Activated CD8-positive, alpha-beta memory T cell treated with anti-CD3 and anti-CD28 coated beads for 36 hours (primary cell): Measurements from ENCODE around the gene ATP8B3. TPM values are rescaled to one million over a fixed set of nuclear protein-coding genes. Genes with fewer than 3 reads are reported as not detected.

Experiments used
- CTCF ChIA-PET: fragments of 350-600 bp; sonication (Branson Sonifier 250); formaldehyde crosslinking; loops from one replicate; lab custom pipeline; 2021; ENCODE audit warnings: antibody characterized with exemption; lab: Charles Lee
- POLR2A ChIA-PET: fragments of 350-600 bp; sonication (Branson Sonifier 250); formaldehyde crosslinking; loops from one replicate; lab custom pipeline; 2021; ENCODE audit warnings: antibody characterized with exemption; lab: Charles Lee
- total RNA-seq, 2 experiments: library from RNA; stranded (reverse); gene quantifications; one replicate each; pipeline ENCODE4 v1.2.3, GENCODE V29; 2021

Gene ATP8B3, protein sequence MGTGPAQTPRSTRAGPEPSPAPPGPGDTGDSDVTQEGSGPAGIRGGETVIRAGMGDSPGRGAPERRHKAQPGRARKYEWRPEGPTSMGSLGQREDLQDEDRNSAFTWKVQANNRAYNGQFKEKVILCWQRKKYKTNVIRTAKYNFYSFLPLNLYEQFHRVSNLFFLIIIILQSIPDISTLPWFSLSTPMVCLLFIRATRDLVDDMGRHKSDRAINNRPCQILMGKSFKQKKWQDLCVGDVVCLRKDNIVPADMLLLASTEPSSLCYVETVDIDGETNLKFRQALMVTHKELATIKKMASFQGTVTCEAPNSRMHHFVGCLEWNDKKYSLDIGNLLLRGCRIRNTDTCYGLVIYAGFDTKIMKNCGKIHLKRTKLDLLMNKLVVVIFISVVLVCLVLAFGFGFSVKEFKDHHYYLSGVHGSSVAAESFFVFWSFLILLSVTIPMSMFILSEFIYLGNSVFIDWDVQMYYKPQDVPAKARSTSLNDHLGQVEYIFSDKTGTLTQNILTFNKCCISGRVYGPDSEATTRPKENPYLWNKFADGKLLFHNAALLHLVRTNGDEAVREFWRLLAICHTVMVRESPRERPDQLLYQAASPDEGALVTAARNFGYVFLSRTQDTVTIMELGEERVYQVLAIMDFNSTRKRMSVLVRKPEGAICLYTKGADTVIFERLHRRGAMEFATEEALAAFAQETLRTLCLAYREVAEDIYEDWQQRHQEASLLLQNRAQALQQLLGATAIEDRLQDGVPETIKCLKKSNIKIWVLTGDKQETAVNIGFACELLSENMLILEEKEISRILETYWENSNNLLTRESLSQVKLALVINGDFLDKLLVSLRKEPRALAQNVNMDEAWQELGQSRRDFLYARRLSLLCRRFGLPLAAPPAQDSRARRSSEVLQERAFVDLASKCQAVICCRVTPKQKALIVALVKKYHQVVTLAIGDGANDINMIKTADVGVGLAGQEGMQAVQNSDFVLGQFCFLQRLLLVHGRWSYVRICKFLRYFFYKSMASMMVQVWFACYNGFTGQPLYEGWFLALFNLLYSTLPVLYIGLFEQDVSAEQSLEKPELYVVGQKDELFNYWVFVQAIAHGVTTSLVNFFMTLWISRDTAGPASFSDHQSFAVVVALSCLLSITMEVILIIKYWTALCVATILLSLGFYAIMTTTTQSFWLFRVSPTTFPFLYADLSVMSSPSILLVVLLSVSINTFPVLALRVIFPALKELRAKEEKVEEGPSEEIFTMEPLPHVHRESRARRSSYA (N-terminal part only)
- total RNA-seq, result 1 to 10 TPM; 1.5 to 1.7 TPM

DNA sequence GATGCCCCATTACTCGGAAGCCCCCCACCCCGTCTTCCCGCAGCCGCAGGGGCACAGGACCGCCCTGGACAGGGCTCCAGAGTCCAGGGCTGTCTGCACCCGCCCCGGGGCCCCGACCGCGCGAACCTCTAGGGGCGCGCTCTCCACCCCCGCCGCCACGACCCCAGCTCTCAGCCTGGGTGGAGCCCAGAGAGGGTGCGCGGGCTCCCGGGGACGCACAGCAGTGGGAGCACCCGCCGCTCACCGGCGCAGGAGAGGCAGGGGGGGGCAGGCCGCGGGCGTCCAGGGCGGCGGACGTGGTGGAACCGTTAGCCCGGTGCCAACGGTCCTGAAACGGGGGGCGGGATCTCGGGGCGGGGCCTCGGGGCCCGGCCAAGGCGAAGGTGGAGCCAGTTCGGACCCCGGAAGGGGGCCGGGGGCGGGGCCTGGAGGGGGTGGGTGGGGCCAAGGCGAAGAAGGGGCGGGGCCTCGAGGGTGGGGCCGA lies at the start of gene ATP8B3:
TSS of gene ATP8B3 (minus strand) at position 335 of the 484 bp plus-strand sequence. CDS start 540 bp downstream, outside the sequence.
- POLR2A ChIA-PET, result no interaction called here
- CTCF ChIA-PET, result interaction anchor here (1.1 to 1.5 kb wide), 2 partner anchors 26 to 140 kb away, joined by 3 to 4 read pairs; no protein-coding TSS in a partner anchor

DNA sequence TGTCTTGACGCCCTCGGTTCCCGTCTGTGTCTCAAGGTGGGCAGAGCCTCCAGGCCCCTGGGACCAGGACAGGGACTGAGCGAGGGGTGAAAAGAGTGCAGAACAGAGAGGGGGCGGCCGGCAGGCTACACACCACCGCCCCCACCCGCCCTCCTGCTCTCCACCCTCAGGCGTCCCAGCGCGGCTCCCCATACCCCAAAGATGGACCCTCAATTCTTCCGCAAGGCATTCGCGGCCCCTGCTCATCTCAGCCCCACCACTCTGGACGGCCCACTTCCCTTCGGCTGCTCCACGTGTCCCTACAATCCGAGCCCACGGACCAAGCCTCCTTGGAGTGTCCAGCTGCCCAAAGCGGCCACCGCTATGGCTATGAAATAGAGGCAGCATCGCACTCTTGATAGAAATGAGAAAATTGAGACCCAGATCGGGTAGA lies 49.5 kb upstream of the ATP8B3 start:
- POLR2A ChIA-PET, result no interaction called here
- CTCF ChIA-PET, result no interaction called here

DNA sequence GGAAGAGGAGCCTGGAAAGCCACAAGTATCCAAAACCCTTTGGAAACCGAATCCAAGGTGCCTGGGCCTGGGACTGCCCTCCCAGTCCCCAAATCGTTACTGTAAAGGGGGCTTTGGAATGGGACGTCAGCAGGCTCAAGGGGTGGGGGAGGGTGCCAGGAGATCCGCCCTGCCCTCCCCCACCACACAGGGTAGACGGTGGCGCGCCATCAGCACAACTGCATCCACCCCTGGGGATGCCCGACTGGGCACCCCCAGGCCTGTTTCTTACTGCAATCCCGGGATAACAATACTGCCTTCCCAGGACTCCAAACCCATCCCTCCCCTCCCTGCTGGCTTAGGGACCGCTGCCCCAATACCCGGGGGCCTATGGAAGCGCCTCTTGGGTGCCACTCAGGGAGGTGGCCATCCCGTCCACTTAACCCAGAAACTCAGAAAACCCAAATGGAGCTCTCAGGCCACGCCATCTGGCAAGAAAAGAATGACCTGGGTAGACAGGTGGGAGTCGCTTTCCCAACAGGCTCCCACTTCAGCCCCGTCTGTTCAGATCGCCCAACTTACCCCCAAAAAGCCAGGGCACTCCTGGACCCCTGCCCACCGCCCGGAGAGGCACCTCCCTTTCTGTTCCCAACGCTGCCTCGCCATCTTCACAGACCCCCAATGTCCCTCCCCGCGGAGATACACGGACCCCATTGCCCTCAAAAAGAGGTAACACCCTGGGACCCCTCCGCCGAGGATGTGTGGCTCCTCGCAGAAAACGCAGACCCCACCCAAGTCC lies 48.9 kb upstream of the ATP8B3 start:
- POLR2A ChIA-PET, result no interaction called here
- CTCF ChIA-PET, result interaction anchor here (1.2 kb wide), 1 partner anchor 12 kb away, joined by 4 read pairs; no protein-coding TSS in a partner anchor

DNA sequence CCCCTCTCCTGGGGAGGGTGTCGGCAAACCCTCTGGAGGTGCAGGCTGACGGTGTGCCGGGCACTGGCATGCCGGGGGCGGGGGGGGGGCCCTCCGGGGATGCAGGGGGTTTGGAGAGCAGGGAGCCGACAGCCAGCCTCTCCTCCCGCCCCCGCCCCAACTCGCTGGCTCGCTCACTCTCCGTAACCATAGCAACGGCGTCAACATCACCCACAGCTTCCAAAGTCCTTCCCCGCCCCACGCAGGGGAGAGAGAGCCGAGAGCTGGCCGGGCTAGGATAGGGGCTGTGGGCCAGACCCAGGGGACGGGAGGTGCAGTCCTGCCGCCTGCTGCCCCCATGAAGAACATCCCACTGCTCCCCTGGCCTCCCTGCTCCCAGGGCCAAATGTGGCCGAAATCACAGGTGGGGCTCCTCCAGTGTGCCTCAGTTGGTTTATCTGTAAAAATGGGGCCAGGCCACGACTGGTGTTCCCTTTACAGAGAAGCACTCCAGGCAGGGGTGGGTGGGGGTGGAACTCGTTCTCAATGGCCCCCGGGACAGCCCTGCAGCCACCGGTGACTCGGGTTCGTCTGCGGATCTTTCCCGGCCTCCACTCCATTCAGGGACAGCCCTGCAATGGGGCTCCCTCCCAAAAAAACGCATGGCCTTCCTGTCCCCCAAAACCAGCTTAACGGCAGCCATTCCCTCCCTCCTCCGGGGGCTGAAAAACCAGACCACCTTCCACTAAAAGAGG lies 48.1 kb upstream of the ATP8B3 start:
- POLR2A ChIA-PET, result no interaction called here

DNA sequence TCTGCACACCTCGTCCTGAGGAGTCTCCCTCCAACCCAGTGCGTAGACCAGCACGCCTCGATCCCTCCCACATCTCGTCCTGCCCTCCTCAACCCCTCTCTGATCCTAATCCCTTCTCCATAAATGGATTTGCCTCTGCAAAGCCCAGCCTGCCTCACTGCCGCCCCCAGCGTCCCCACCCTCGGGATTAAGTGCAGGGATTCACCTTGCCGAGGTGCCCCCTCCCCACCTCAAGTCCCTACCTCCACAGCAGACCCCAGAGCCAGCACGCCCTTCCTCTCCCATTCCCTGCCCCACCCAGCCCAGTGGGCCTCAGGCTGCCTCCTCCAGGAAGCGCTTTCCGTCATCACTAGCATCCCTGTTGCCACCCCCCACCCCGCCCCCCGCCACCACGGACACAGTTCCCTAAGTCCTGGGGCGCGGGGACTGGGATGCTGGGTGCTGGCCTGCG lies 47.3 kb upstream of the ATP8B3 start:
- POLR2A ChIA-PET, result no interaction called here
- CTCF ChIA-PET, result no interaction called here

More for the DNA sequence above, 48.1 kb upstream of the ATP8B3 start:
- CTCF ChIA-PET, result interaction anchor here (1.0 to 1.2 kb wide), 2 partner anchors 11 to 37 kb away, joined by 3 to 4 read pairs; no protein-coding TSS in a partner anchor

DNA sequence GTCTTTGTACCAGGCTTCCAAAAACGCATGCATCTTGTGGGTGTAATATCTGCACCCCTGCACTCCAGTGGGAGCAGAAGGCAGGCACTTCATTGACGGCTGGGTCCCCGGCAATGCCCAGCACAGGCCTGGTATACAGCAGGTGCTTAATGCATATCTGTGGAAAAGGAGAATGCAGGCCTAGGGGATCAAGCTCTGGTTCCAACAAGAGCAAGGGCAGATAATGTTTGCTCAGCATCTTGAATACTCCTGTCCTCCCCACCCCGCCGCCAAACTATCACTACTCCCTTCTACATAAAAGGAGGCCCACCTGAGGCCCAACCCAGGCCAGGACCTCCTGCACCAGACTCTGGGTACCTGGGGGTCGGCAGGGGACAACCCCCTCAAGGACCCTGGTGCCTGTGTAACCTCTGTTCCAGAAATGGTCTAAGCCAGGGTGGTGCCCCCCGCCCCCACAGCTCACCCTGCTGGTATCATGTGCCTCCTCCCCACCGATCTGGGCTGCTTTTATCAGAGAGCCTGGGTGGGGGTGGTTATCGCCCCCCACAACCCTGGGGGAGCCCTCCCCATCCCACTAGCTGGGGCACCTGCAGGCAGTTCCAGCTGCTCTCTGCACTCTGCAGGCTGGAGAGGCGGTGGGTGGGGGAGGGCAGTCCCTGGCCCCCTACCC lies 46.5 kb upstream of the ATP8B3 start:
- POLR2A ChIA-PET, result interaction anchor here (1.8 kb wide), 1 partner anchor 18 kb away, joined by 7 read pairs; no protein-coding TSS in a partner anchor
- CTCF ChIA-PET, result no interaction called here

DNA sequence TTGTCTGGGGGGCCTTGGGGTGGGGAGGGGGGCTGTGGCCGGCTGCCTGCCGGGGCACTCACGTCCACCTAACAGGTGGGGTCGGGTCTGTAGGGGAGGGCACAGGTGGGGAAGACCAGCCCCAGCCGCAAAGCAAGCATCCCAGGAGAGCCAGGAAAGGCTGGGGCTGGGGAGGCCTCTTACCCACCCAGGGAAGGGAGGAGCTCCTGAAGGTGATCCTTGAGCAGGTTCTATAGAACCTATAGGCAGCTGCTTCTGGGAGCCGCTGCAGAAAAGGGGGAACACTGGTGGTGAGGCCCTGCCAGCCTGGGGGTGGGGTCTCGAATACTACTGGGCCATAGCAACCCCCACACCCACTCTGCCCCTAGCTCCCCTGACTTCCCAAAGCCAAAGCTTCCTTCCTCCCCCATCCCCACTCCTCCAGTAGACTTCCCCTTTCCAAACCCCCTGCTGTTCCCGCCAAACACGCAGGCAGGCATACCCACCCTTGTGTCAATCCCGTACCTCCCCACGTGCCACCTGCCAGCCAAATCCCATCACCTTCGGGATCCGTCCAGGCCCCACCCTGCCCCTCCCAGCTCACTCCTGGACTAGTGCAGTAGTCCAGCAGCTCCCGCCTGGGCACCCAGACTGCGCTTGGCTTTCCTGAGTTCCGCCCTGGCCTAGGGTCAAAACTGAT lies 45.7 kb upstream of the ATP8B3 start:
- POLR2A ChIA-PET, result interaction anchor here (0.6 to 1.8 kb wide), 5 partner anchors 9 to 27 kb away, joined by 3 to 7 read pairs (median 4); partner anchors contain the start of gene ABHD17A
- CTCF ChIA-PET, result interaction anchor here (0.9 to 1.9 kb wide), 5 partner anchors 9 to 71 kb away, joined by 3 to 8 read pairs (median 4); no protein-coding TSS in a partner anchor

DNA sequence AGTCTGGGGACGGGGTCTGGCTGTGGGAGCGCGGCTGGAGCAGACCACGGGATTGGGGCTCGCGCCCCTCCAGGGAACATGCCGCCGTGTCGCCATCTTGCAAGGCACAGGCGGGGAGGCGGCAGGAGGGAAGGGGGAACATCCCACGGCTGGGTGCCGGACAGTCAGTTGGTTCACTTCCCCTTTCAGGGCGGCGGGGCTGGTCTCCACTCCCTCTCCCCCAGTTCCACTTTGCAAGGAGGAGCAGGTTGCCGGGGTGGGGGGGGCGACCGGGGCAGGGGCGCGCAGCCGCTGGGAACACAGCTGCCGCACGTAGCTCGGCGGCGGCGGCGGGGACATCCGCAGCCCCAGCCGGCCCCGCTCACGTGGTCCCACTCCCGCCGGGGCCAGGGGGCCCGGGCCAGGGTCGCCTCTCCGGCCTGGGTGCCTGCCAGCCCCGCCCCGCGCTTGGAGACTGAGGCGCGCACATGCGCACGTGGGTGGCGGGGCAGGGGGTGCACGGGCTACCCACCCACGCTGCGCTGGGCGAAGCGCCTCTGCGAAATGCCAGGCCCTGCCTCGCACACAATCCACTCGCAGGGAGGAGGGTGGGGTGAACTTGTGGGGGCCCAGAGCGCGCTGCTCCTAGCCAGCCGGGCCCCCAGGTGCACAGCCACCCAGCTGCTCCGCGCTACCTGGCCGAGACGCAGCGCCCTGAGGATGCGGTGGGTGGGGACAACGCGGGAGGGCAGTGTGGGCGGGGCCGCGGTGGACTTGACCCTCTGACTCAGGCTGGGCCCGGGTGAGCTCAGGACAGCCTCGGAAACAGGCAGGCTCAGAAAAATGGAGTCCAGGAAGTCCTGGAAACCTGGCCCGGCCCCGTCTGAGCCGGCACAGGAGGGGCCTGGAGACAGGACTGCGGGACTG lies 44.9 kb upstream of the ATP8B3 start:
- POLR2A ChIA-PET, result interaction anchor here (0.6 to 1.8 kb wide), 5 partner anchors 10 to 28 kb away, joined by 3 to 7 read pairs (median 4); partner anchors contain the start of gene ABHD17A

DNA sequence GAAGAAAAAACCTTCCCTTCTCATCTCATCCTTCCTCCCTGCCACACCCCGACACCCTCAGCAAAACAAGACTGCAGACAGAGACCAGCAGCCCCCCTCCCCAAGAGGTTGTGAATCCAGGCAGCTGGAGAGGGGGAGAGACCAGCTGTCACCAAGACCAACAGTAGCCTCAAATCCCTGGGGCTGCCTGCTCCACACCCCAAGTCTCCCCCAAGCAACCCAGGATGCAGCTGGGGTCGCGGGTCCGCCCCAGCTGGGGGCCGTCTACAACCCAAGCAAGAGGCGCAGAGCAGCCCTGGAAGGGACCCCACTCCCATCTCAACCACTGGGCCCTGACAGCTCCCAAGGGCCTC lies 44.2 kb upstream of the ATP8B3 start:
- ChIA-PET CTCF (interaction anchor here (1.9 to 2.0 kb wide), 3 partner anchors 7 to 10 kb away, joined by 4 to 7 read pairs (median 5); no protein-coding TSS in a partner anchor), POLR2A (no interaction called here)

More for the DNA sequence above, 44.9 kb upstream of the ATP8B3 start:
- CTCF ChIA-PET, result interaction anchor here (0.9 to 1.9 kb wide), 6 partner anchors 8 to 72 kb away, joined by 3 to 8 read pairs (median 4); no protein-coding TSS in a partner anchor

DNA sequence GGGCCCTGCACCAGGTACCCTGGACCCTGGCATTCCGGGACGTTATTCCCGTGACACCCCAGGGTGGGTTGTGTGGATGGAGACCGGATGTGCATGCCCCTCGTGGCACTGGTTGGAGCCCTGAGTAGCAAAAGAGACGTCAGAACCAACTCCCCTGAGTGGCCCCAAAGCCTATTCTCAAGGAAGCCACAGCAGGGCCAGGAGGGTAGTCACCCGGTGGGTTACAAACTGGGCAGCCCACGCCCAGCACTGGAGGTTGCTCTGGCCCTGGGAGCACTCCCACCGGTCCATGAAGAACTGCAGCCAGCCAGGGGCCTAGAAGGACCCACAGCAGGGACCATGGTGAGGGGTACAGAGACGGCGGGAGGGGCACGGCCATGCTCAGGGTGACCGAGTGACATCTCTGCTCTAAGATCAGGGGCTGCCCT lies 43.8 kb upstream of the ATP8B3 start:
- CTCF ChIA-PET, result interaction anchor here (1.4 to 2.0 kb wide), 3 partner anchors 9 to 18 kb away, joined by 4 to 6 read pairs (median 5); no protein-coding TSS in a partner anchor
- POLR2A ChIA-PET, result no interaction called here

DNA sequence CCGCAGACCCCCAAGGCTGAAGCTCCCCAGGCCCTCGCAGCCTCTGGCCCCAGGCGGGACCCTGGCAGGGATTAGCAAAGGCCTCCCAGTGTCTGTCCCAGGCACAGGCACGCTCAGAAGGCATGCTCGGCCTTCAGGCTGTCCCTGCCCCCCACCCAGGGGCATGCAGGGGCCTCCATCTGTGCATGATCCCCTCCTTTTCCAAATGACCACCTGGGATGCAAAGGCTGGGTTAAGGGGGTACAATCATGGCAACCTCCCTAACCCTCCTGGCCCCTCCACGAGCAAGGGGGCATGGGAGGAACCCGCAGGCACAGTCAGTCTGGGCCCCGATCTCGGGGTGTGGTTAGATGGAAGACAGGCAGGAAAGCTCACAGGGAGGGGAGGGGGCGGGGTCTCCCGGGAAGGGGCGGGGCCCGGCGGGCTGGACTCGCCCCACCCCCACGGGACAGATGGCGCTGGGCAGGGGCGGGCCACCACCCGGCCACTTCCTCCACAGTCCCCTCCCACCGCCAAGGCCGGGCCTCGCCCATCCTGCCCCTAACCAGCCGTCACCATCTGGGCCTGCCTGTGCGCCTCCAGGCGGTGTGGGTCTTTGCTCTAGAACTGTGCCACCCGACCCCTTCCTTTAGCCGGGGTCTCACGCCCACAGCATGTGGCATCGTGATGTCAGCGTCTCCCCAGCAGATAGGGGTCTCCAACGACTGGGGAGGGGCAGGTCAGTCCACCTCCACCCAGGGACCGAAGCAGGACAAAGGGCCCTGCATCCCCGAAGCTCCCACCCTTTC lies 43.2 kb upstream of the ATP8B3 start:
- CTCF ChIA-PET, result interaction anchor here (1.4 to 2.0 kb wide), 3 partner anchors 10 to 18 kb away, joined by 4 to 6 read pairs (median 5); no protein-coding TSS in a partner anchor
- POLR2A ChIA-PET, result no interaction called here

DNA sequence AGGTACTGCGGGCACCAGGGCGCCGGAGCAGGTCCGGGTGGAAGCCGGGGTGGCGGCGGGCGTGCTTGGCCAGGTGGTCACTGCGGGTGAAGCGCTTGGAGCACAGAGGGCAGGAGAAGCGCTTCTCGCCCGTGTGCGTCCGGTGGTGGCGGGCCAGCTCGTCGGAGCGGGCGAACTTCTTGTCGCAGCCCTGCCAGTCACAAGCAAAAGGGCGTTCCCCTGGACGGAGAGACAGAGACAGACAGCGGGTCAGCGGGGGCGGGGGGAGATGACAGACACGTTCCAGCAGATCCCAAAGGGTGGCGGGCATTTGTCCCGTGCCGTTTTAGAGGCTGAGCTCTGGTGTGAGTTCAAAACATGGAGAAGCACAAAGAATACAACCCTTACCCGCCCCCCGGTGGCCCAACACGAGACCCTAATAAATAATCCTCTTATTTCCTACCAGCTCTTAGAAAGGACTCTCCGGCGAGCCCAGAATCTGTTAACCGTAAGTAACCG lies 42.5 kb upstream of the ATP8B3 start:
- CTCF ChIA-PET, result interaction anchor here (1.4 to 2.0 kb wide), 3 partner anchors 10 to 17 kb away, joined by 4 to 6 read pairs (median 5); no protein-coding TSS in a partner anchor

DNA sequence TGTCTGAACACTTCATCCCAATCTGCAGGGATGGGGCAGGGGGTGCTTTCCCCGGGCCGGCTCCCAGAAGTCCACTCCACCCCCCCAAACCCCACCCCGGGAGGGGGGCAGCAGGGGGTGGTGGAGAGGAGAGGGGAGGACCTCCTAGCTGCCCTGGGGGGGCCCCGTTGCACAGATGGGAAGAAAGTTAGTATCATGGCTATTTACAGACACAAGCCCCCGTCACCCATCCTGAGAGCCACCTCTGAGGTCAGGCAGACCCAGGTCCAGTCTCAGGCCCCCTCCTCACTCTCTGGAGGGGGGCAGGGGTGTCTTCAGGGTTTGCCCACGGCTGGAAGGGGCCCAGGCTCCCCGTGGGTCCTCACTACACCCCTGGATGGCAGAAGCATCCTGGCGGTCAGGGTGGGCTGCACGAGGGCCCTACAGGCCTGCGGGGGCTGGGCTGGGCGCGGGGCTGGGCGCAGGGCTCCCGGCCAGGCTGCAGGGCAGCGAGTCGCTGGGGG lies 42.0 kb upstream of the ATP8B3 start:
- ChIA-PET POLR2A (interaction anchor here (0.5 kb wide), 1 partner anchor 43 kb away, joined by 5 read pairs; no protein-coding TSS in a partner anchor), CTCF (interaction anchor here (0.6 to 2.7 kb wide), 5 partner anchors 10 to 198 kb away, joined by 3 to 12 read pairs (median 5); no protein-coding TSS in a partner anchor)

More for the DNA sequence above, 42.5 kb upstream of the ATP8B3 start:
- POLR2A ChIA-PET, result no interaction called here
